ENCODE data around the gene RBM5.

DNA sequence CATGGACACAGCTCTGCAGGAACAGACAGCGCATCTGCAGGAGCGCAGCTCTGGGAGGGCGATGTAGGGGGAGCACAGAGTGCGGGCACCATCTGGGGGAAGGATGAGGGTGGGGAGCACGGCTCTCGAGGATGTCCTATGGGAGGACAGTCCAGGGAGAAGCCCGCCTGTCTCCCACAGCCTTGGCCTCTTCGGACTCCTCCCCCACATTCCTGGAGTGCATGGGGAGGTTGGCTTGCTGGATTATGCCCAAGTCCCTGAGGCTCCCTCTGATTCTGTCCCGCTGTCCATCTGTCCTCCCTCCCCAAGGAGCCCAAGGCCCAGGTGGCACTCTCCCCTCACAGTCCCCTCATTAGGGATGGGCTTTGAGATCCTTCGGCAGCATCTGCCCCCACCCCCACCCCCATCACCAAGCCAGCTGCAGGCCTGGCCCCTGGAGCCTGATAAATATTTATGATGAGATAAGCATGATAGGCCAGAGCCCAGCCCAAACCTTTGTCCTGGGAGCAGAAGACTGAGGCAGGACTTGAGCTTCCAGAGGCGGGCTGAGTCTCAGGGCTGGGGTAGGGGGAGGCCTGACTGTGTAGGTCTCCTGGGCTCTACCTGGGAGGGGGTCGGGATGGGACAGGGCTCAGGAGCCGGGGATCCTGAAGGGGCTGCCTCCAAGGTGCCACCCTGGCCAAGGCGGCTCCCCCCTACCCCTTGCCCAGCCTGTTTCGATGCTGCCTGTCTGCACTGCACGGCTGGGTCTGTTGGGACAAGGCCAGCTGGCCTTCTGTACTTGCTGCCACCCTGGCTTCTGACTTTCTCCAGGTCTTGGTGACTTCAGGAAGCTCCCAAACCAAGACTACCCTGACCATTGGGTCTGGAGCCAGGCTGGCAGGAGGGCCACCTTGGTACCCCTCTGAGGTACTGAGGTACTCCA is 37.8 kb downstream of the RBM5 start:
- TF ChIP-seq ZC3H10 (CRISPR knock-in tag; IDR thresholded peaks at IDR 0.05) (no peak), PPARA (CRISPR knock-in tag; IDR thresholded peaks at IDR 0.05; ENCODE audit: borderline replicate concordance) (no peak), ZNF8 (CRISPR knock-in tag; IDR thresholded peaks at IDR 0.05) (no peak), ESRRG (CRISPR knock-in tag; IDR thresholded peaks at IDR 0.05) (no peak), OSR1 (CRISPR knock-in tag; IDR thresholded peaks at IDR 0.05) (no peak), ARNTL (CRISPR knock-in tag; IDR thresholded peaks at IDR 0.05; ENCODE audit: borderline replicate concordance, low read depth) (no peak), BACH2 (CRISPR knock-in tag; IDR thresholded peaks at IDR 0.05; ENCODE audit: borderline replicate concordance) (no peak)
- TF ChIP-seq, protein P1, sequence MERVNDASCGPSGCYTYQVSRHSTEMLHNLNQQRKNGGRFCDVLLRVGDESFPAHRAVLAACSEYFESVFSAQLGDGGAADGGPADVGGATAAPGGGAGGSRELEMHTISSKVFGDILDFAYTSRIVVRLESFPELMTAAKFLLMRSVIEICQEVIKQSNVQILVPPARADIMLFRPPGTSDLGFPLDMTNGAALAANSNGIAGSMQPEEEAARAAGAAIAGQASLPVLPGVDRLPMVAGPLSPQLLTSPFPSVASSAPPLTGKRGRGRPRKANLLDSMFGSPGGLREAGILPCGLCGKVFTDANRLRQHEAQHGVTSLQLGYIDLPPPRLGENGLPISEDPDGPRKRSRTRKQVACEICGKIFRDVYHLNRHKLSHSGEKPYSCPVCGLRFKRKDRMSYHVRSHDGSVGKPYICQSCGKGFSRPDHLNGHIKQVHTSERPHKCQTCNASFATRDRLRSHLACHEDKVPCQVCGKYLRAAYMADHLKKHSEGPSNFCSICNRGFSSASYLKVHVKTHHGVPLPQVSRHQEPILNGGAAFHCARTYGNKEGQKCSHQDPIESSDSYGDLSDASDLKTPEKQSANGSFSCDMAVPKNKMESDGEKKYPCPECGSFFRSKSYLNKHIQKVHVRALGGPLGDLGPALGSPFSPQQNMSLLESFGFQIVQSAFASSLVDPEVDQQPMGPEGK (CRISPR knock-in tag; IDR thresholded peaks at IDR 0.05; ENCODE audit: borderline replicate concordance): no peak
- TF ChIP-seq, protein P2, sequence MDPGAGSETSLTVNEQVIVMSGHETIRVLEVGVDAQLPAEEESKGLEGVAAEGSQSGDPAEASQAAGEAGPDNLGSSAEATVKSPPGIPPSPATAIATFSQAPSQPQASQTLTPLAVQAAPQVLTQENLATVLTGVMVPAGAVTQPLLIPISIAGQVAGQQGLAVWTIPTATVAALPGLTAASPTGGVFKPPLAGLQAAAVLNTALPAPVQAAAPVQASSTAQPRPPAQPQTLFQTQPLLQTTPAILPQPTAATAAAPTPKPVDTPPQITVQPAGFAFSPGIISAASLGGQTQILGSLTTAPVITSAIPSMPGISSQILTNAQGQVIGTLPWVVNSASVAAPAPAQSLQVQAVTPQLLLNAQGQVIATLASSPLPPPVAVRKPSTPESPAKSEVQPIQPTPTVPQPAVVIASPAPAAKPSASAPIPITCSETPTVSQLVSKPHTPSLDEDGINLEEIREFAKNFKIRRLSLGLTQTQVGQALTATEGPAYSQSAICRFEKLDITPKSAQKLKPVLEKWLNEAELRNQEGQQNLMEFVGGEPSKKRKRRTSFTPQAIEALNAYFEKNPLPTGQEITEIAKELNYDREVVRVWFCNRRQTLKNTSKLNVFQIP (CRISPR knock-in tag; IDR thresholded peaks at IDR 0.05; ENCODE audit: borderline replicate concordance, low read depth): no peak
- TF ChIP-seq, protein P3, sequence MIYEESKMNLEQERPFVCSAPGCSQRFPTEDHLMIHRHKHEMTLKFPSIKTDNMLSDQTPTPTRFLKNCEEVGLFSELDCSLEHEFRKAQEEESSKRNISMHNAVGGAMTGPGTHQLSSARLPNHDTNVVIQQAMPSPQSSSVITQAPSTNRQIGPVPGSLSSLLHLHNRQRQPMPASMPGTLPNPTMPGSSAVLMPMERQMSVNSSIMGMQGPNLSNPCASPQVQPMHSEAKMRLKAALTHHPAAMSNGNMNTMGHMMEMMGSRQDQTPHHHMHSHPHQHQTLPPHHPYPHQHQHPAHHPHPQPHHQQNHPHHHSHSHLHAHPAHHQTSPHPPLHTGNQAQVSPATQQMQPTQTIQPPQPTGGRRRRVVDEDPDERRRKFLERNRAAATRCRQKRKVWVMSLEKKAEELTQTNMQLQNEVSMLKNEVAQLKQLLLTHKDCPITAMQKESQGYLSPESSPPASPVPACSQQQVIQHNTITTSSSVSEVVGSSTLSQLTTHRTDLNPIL (CRISPR knock-in tag; IDR thresholded peaks at IDR 0.05; ENCODE audit: low read depth): no peak
- TF ChIP-seq, protein P4, sequence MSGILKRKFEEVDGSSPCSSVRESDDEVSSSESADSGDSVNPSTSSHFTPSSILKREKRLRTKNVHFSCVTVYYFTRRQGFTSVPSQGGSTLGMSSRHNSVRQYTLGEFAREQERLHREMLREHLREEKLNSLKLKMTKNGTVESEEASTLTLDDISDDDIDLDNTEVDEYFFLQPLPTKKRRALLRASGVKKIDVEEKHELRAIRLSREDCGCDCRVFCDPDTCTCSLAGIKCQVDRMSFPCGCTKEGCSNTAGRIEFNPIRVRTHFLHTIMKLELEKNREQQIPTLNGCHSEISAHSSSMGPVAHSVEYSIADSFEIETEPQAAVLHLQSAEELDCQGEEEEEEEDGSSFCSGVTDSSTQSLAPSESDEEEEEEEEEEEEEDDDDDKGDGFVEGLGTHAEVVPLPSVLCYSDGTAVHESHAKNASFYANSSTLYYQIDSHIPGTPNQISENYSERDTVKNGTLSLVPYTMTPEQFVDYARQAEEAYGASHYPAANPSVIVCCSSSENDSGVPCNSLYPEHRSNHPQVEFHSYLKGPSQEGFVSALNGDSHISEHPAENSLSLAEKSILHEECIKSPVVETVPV (CRISPR knock-in tag; IDR thresholded peaks at IDR 0.05): no peak

Data from SK-N-SH treated with all-trans-retinoic acid at 6 μM for 48 hours (cell line).